WTC11 (cell line): Measurements from ENCODE around the gene STKLD1. TPM values are rescaled to one million over a fixed set of nuclear protein-coding genes. Genes with fewer than 3 reads are reported as not detected.
A peak's percentile ranks its signal among the peaks of the same experiment; 100 is the strongest.
"Not testable (repeated sequence)": the region's sequence is repeated elsewhere in the genome, so short reads cannot be mapped to it uniquely, and the experiment has no call there.

Experiments
- ATAC-seq: fragments of 200-7000 bp; cut with Tn5 transposase; 2 replicates; pipeline ENCODE4 v1.10.0; 2021; ENCODE audit warnings: mild to moderate bottlenecking, moderate library complexity
- CTCF ChIA-PET: fragments of 300-600 bp; sonication (Branson Sonifier 250); formaldehyde crosslinking; loops from one replicate; lab custom pipeline; 2021; ENCODE audit warnings: antibody characterized with exemption; lab: Charles Lee
- POLR2A ChIA-PET: fragments of 350-600 bp; sonication (Branson Sonifier 250); formaldehyde crosslinking; loops from one replicate; lab custom pipeline; 2021; ENCODE audit warnings: antibody characterized with exemption; lab: Charles Lee
- DNase-seq: peaks from one replicate; pipeline ENCODE4 v3.0.0; 2021; ENCODE audit warnings: low spot score
- H3K27ac Mint-ChIP-seq: 2 replicates; pipeline ENCODE4 v1.8.0; 2021; ENCODE audit warnings: mixed read lengths
- H3K27me3 Mint-ChIP-seq: 2 replicates; pipeline ENCODE4 v1.8.0; 2021; ENCODE audit warnings: low read depth, mild to moderate bottlenecking, moderate library complexity, mixed read lengths
- H3K36me3 Mint-ChIP-seq: 2 replicates; pipeline ENCODE4 v1.8.0; 2021; ENCODE audit warnings: mixed read lengths
- H3K4me1 Mint-ChIP-seq: 2 replicates; pipeline ENCODE4 v1.8.0; 2022; ENCODE audit warnings: mixed read lengths
- H3K4me3 Mint-ChIP-seq: 2 replicates; pipeline ENCODE4 v1.8.0; 2021; ENCODE audit warnings: mild to moderate bottlenecking, moderate library complexity, mixed read lengths
- H3K9me3 Mint-ChIP-seq: 2 replicates; pipeline ENCODE4 v1.8.0; 2021; ENCODE audit warnings: mixed read lengths
- CREB1 ChIP-seq: sonication (generic); formaldehyde crosslinking; IDR thresholded peaks from 2 replicates; pipeline ENCODE4 v1.8.0; 2023; ENCODE audit warnings: mild to moderate bottlenecking, missing genetic modification reagents
- CTCF ChIP-seq: fragments of 200-600 bp; IDR thresholded peaks from 2 replicates; pipeline ENCODE4 v1.8.0; 2022; ENCODE audit warnings: antibody characterized with exemption
- E2F5 ChIP-seq: sonication (generic); formaldehyde crosslinking; IDR thresholded peaks from 2 replicates; pipeline ENCODE4 v1.8.1; 2022; ENCODE audit warnings: mild to moderate bottlenecking, moderate library complexity, missing genetic modification reagents
- ETV6 ChIP-seq: sonication (generic); formaldehyde crosslinking; IDR thresholded peaks from 2 replicates; pipeline ENCODE4 v1.8.1; 2022; ENCODE audit warnings: mild to moderate bottlenecking, missing genetic modification reagents
- GTF2I ChIP-seq: fragments of 250-450 bp; sonication (Bioruptor Pico); conservative IDR thresholded peaks from 2 replicates; pipeline ENCODE4 v1.4.0; 2021; ENCODE audit warnings: mild to moderate bottlenecking
- HMGXB4 ChIP-seq: sonication (generic); formaldehyde crosslinking; IDR thresholded peaks from 2 replicates; pipeline ENCODE4 v1.8.1; 2023; ENCODE audit warnings: mild to moderate bottlenecking, moderate library complexity, missing genetic modification reagents
- IRF2 ChIP-seq: sonication (generic); formaldehyde crosslinking; IDR thresholded peaks from 2 replicates; pipeline ENCODE4 v1.8.0; 2022; ENCODE audit warnings: low read depth, missing genetic modification reagents, borderline replicate concordance
- JAZF1 ChIP-seq: fragments of 250-450 bp; sonication (Bioruptor Pico); IDR thresholded peaks from 2 replicates; pipeline ENCODE4 v1.9.0; 2021; ENCODE audit warnings: moderate library complexity, mild to moderate bottlenecking, inconsistent platforms
- KAT7 ChIP-seq: sonication (generic); formaldehyde crosslinking; IDR thresholded peaks from 2 replicates; pipeline ENCODE4 v1.8.1; 2023; ENCODE audit warnings: missing genetic modification reagents, mild to moderate bottlenecking, borderline replicate concordance
- NFYB ChIP-seq: sonication (generic); formaldehyde crosslinking; conservative IDR thresholded peaks from 2 replicates; pipeline ENCODE4 v1.8.0; 2022; ENCODE audit warnings: low read depth, missing genetic modification reagents
- NR1H2 ChIP-seq: sonication (generic); formaldehyde crosslinking; IDR thresholded peaks from 2 replicates; pipeline ENCODE4 v1.9.0; 2021; ENCODE audit warnings: mild to moderate bottlenecking, moderate library complexity, missing genetic modification reagents
- SMAD3 ChIP-seq: sonication (generic); formaldehyde crosslinking; IDR thresholded peaks from 2 replicates; pipeline ENCODE4 v1.8.0; 2022; ENCODE audit warnings: missing genetic modification reagents, mild to moderate bottlenecking, borderline replicate concordance
- SP1 ChIP-seq: sonication (generic); formaldehyde crosslinking; conservative IDR thresholded peaks from 2 replicates; pipeline ENCODE4 v1.8.1; 2022; ENCODE audit warnings: missing genetic modification reagents
- TCF7 ChIP-seq: sonication (generic); formaldehyde crosslinking; IDR thresholded peaks from 2 replicates; pipeline ENCODE4 v1.8.0; 2022; ENCODE audit warnings: mild to moderate bottlenecking, low read depth, missing genetic modification reagents, moderate library complexity
- USF1 ChIP-seq: sonication (generic); formaldehyde crosslinking; IDR thresholded peaks from 2 replicates; pipeline ENCODE4 v1.8.0; 2022; ENCODE audit warnings: mild to moderate bottlenecking, missing genetic modification reagents
- ZNF138 ChIP-seq: sonication (generic); formaldehyde crosslinking; conservative IDR thresholded peaks from 2 replicates; pipeline ENCODE4 v1.8.1; 2022; ENCODE audit warnings: mild to moderate bottlenecking, moderate library complexity, missing genetic modification reagents
- ZNF219 ChIP-seq: sonication (generic); formaldehyde crosslinking; IDR thresholded peaks from 2 replicates; pipeline ENCODE4 v1.8.0; 2023; ENCODE audit warnings: missing genetic modification reagents, mild to moderate bottlenecking, borderline replicate concordance
- ZNF532 ChIP-seq: fragments of 250-450 bp; sonication (Bioruptor Pico); IDR thresholded peaks from 2 replicates; pipeline ENCODE4 v1.9.0; 2021; ENCODE audit warnings: mild to moderate bottlenecking, borderline replicate concordance
- total RNA-seq: library from RNA; stranded (reverse); gene quantifications from 3 replicates; pipeline ENCODE4 v1.2.3, GENCODE V29; 2021
- TF ChIP-seq, protein P1 (sequence below): sonication (generic); formaldehyde crosslinking; IDR thresholded peaks from 2 replicates; pipeline ENCODE4 v1.8.1; 2022; ENCODE audit warnings: missing genetic modification reagents, borderline replicate concordance

STKLD1 gene
- total RNA-seq, 1 experiment from 2014 or later = 0.98 TPM

GRCh38 chr9:133334161-133334560, 42.0 kb upstream of the STKLD1 start (continued):
- TF ChIP-seq, protein P1, sequence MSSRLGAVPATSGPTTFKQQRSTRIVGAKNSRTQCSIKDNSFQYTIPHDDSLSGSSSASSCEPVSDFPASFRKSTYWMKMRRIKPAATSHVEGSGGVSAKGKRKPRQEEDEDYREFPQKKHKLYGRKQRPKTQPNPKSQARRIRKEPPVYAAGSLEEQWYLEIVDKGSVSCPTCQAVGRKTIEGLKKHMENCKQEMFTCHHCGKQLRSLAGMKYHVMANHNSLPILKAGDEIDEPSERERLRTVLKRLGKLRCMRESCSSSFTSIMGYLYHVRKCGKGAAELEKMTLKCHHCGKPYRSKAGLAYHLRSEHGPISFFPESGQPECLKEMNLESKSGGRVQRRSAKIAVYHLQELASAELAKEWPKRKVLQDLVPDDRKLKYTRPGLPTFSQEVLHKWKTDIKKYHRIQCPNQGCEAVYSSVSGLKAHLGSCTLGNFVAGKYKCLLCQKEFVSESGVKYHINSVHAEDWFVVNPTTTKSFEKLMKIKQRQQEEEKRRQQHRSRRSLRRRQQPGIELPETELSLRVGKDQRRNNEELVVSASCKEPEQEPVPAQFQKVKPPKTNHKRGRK (CRISPR knock-in tag) = no peak
- TF ChIP-seq SP1 (no peak), ETV6 (CRISPR knock-in tag) (no peak), USF1 (CRISPR knock-in tag) (no peak)

DNA sequence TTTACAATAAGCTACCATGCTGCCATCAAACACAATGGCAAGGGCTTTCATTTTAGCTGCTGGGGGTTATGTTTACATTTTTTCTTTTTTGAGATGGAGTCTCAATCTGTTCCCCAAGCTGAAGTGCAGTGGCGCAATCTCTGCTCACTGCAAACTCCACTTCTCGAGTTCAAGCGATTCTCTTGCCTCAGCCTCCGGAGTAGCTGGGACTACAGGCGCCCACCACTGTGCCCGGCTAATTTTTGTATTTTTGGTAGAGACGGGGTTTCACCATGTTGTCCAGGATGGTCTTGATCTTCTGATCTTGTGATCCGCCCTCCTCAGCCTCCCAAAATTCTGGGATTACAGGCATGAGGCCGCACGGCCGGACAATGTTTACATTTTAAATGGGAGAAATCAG, 41.3 kb upstream of the STKLD1 start:
- not testable (repeated sequence) for DNase-seq, H3K9me3 Mint-ChIP-seq, ATAC-seq, H3K27me3 Mint-ChIP-seq
- Mint-ChIP-seq H3K4me3 (peak overlapping the region; percentile 94), H3K4me1 (peaks cover 24% of the 10 kb centered on the region), H3K27ac (peak overlapping the region; percentile 90), H3K36me3 (peaks cover 55% of the 10 kb centered on the region)
- CTCF ChIA-PET = interaction anchor here (1.0 to 3.7 kb wide), 4 partner anchors 32 to 286 kb away, joined by 3 to 33 read pairs (median 4); no protein-coding TSS in a partner anchor
- POLR2A ChIA-PET = interaction anchor here (0.7 kb wide), 2 partner anchors 13 to 175 kb away, joined by 3 to 5 read pairs; partner anchors contain the start of genes MED22 and RPL7A

DNA sequence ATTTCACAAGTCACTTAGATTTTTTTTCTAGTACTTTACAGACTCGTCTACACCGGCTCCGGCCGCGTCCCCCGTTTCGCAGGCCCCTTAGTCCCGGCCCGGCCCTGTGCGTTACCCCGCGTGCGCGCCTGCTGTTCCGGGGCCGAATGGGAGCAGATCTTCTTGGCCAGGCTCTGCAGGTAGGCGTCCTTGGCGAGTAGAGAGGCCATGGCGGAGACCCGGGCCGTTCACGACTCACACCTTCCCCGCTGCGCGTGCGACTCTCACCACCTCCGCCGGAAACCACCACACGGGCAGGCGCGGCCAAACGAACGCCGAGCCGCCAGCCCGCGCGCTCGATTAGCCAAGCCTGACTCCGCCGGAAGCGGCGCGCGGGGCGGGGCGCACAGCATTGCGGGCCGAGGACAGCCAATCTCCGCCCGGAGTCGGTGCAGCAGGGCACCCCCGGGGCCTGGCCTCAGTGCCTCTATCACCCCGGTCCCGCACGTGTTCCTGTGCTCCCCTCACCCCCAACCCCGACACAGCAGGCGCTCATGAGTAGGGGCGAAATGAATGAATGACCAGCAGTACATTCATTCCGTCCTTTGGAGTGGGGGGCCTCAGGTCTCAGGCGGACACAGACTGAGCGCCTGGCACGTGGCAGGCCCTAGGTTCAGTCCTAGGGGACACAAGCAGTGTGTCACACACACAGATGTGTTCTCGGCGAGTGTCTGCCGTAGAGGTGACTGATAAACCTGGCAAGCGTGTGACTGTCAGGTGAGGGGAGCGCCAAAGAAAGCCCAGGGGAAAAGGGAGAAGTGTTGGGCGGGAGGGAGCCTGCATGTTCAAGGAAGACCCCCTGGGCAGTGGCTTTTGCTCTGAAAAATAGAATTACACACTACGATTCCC, 40.0 kb upstream of the STKLD1 start, which contains the start of gene SURF6:
Gene SURF6 (minus strand): TSS at position 265 of the 888 bp plus-strand sequence. CDS start 56 bp downstream, at position 209.
- ATAC-seq (peak; percentile 84), DNase-seq (peak; percentile 92)
- ChIA-PET CTCF (interaction anchor here (0.6 to 3.7 kb wide), 2 partner anchors 149 to 158 kb away, joined by 3 to 33 read pairs; no protein-coding TSS in a partner anchor), POLR2A (no interaction called here)
- Mint-ChIP-seq H3K4me1 (peaks cover 24% of the 10 kb centered on the region), H3K4me3 (peak within 1 kb of the TSS; percentile 94), H3K36me3 (peaks cover 60% of the 10 kb centered on the region), H3K27ac (peak within 1 kb of the TSS; percentile 96), H3K9me3 (no peaks in the 10 kb centered on the region), H3K27me3 (no peaks in the 10 kb centered on the region)
- TF ChIP-seq SMAD3 (CRISPR knock-in tag) (no peak; the same call in 1 of the 2 replicates), TCF7 (CRISPR knock-in tag) (peak; percentile 20; the same call in 1 of the 2 replicates), KAT7 (CRISPR knock-in tag) (peak; percentile 89; the same call in 1 of the 2 replicates), NR1H2 (CRISPR knock-in tag) (no peak), CREB1 (no peak; the same call in 1 of the 2 replicates), ZNF138 (CRISPR knock-in tag) (peak; percentile 94; the same call in 1 of the 2 replicates), IRF2 (no peak), HMGXB4 (peak; percentile 90), ZNF532 (no peak), JAZF1 (no peak), CTCF (no peak), NFYB (CRISPR knock-in tag) (peak; percentile 38; the same call in 1 of the 2 replicates), ZNF219 (CRISPR knock-in tag) (no peak; the same call in 1 of the 2 replicates), GTF2I (CRISPR knock-in tag) (no peak), E2F5 (CRISPR knock-in tag) (0 out of 2 replicates have a peak, but pooled peaks have one; percentile 57)
